Measurements from ENCODE around the gene ARHGEF12. TPM values are rescaled to one million over a fixed set of nuclear protein-coding genes. Genes with fewer than 3 reads are reported as not detected.

ARHGEF12 gene
- total RNA-seq, 1 donor from 2014 or later = 17.7 TPM

- intact Hi-C loops (cut with micrococcal nuclease) = no loop called here
Measured at GRCh38 chr11:120399307-120399706, 63.1 kb downstream of the ARHGEF12 start.

DNA sequence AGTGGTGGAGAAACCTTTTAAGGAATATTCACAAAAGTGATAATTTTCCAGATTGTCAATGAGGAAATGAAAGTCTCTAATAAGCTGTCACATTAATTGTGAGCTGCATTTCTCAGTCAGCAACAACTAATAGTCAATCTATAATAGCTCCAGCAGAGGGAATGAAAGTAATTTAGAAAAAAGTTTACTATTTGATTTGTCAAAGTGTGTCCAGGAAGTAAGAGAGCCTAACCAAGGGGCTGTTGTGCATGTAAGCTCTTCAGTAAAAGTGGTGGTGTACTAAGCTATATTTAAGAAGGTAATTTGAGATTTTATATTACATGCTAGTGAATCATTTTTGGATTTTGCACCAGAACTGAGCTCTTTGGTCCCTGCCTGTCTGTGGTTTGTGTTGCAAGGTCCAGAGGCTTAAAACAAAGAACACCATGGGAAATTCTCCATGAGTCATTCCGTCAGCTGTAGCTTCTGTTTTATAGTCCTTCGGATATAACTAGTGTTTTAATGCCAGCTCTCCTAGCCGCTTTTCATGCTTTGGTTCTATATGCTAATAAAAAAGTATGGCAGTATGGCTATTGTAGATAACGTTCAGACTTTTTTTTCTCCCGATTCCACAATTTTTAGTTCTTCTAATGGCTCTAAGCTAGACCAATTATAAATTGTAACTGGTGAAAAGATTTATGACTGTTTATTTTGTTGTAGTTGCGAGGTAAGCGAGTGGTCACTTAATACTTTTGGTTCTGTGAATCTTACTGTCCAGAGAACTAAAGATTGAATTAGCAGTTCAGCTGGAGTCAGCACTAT lies 64.6 kb downstream of the ARHGEF12 start:
- no peak overlapping the region for H3K27ac Mint-ChIP-seq
- DNase-seq (ENCODE audit: low spot score) = no peak
- intact Hi-C loops (cut with micrococcal nuclease) = no loop called here
- H3K4me1 Mint-ChIP-seq (ENCODE audit: low read depth) = no peaks in the 10 kb centered on the region
- H3K9me3 Mint-ChIP-seq = no peaks in the 10 kb centered on the region
- no peaks in the 10 kb centered on the region for H3K36me3 Mint-ChIP-seq (ENCODE audit: low read depth)
- H3K27me3 Mint-ChIP-seq (ENCODE audit: low read depth) = peaks cover 32% of the 10 kb centered on the region
- H3K4me3 Mint-ChIP-seq (ENCODE audit: low read depth) = no peak overlapping the region

More at GRCh38 chr11:120399307-120399706, 63.1 kb downstream of the ARHGEF12 start:
- Mint-ChIP-seq H3K27me3 (ENCODE audit: low read depth) (peaks cover 32% of the 10 kb centered on the region), H3K36me3 (ENCODE audit: low read depth) (no peaks in the 10 kb centered on the region), H3K27ac (no peak overlapping the region), H3K9me3 (no peaks in the 10 kb centered on the region), H3K4me1 (ENCODE audit: low read depth) (no peaks in the 10 kb centered on the region), H3K4me3 (ENCODE audit: low read depth) (no peak overlapping the region)
- no peak for DNase-seq (ENCODE audit: low spot score)

- H3K9me3 Mint-ChIP-seq = no peaks in the 10 kb centered on the region
- intact Hi-C loops (cut with micrococcal nuclease) = no loop called here
Measured at GRCh38 chr11:120401506-120401905, 65.3 kb downstream of the ARHGEF12 start.

DNA sequence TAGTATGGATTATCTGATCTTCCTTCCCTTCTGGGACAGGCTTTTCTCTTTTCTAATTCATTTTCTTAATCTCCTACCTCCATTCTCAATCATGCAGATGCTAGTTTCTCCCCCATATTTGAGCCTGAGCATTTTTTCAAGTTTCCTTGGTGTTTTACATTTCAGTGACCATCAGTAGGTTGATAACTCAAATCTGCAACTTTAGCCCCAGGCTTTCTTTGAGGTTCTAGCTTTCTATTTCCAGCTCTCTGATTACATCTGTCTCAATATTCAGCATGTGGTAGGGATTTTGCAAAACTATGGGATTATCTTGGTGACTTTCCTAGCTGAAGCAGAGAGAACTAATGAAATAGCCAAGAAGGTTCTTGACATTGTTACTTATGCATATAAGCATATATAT lies 67.8 kb downstream of the ARHGEF12 start:
- no peak for DNase-seq (ENCODE audit: low spot score)
- intact Hi-C loops (cut with micrococcal nuclease) = no loop called here
- no peaks in the 10 kb centered on the region for H3K9me3 Mint-ChIP-seq
- peaks cover 24% of the 10 kb centered on the region for H3K27me3 Mint-ChIP-seq (ENCODE audit: low read depth)
- no peak overlapping the region for H3K4me3 Mint-ChIP-seq (ENCODE audit: low read depth)
- H3K4me1 Mint-ChIP-seq (ENCODE audit: low read depth) = no peaks in the 10 kb centered on the region
- H3K27ac Mint-ChIP-seq = no peak overlapping the region
- H3K36me3 Mint-ChIP-seq (ENCODE audit: low read depth) = no peaks in the 10 kb centered on the region

More at GRCh38 chr11:120401506-120401905, 65.3 kb downstream of the ARHGEF12 start:
- no peaks in the 10 kb centered on the region for H3K4me1 Mint-ChIP-seq (ENCODE audit: low read depth)
- H3K4me3 Mint-ChIP-seq (ENCODE audit: low read depth) = no peak overlapping the region
- peaks cover 27% of the 10 kb centered on the region for H3K27me3 Mint-ChIP-seq (ENCODE audit: low read depth)
- H3K27ac Mint-ChIP-seq = no peak overlapping the region
- no peak for DNase-seq (ENCODE audit: low spot score)
- no peaks in the 10 kb centered on the region for H3K36me3 Mint-ChIP-seq (ENCODE audit: low read depth)

DNA sequence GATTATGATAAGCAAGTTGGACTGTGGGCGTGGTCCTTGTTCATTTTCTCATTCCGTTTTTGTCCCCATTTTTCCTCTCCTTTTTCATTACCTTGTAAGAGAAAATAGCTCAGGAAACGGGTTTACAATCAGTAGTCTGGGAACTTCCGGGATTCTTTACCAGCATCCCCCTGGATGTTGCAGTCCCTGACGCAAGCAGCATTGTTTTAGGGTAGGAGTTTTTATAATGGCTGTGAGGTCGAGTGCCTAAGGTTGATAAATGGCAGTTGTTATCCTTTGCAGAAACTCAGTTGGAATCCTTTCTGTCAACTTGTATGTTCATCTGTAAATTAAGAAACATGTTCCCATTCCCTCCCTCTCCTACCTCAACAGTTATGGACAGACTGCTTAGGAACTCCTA lies 68.3 kb downstream of the ARHGEF12 start:
- Mint-ChIP-seq H3K4me3 (ENCODE audit: low read depth) (no peak overlapping the region), H3K27me3 (ENCODE audit: low read depth) (peaks cover 24% of the 10 kb centered on the region), H3K27ac (no peak overlapping the region), H3K9me3 (no peaks in the 10 kb centered on the region), H3K4me1 (ENCODE audit: low read depth) (no peaks in the 10 kb centered on the region), H3K36me3 (ENCODE audit: low read depth) (no peaks in the 10 kb centered on the region)
- intact Hi-C loops (cut with micrococcal nuclease) = no loop called here
- no peak for DNase-seq (ENCODE audit: low spot score)

- DNase-seq (ENCODE audit: low spot score) = no peak
- Mint-ChIP-seq H3K36me3 (ENCODE audit: low read depth) (no peaks in the 10 kb centered on the region), H3K9me3 (no peaks in the 10 kb centered on the region), H3K4me3 (ENCODE audit: low read depth) (no peak overlapping the region), H3K27me3 (ENCODE audit: low read depth) (peaks cover 6% of the 10 kb centered on the region), H3K4me1 (ENCODE audit: low read depth) (no peaks in the 10 kb centered on the region), H3K27ac (no peak overlapping the region)
- intact Hi-C loops (cut with micrococcal nuclease) = no loop called here
Measured at GRCh38 chr11:120409655-120410054, 73.4 kb downstream of the ARHGEF12 start.

- Mint-ChIP-seq H3K36me3 (ENCODE audit: low read depth) (no peaks in the 10 kb centered on the region), H3K4me3 (ENCODE audit: low read depth) (no peak overlapping the region), H3K27me3 (ENCODE audit: low read depth) (peaks cover 8% of the 10 kb centered on the region), H3K9me3 (no peaks in the 10 kb centered on the region), H3K4me1 (ENCODE audit: low read depth) (no peaks in the 10 kb centered on the region), H3K27ac (no peak overlapping the region)
- no peak for DNase-seq (ENCODE audit: low spot score)
- intact Hi-C loops (cut with micrococcal nuclease) = no loop called here
Measured at GRCh38 chr11:120410622-120411380, 74.6 kb downstream of the ARHGEF12 start.

- Mint-ChIP-seq H3K9me3 (no peaks in the 10 kb centered on the region), H3K27ac (no peak overlapping the region), H3K4me3 (ENCODE audit: low read depth) (no peak overlapping the region), H3K4me1 (ENCODE audit: low read depth) (no peaks in the 10 kb centered on the region), H3K27me3 (ENCODE audit: low read depth) (peaks cover 8% of the 10 kb centered on the region), H3K36me3 (ENCODE audit: low read depth) (no peaks in the 10 kb centered on the region)
- no peak for DNase-seq (ENCODE audit: low spot score)
- intact Hi-C loops (cut with micrococcal nuclease) = no loop called here
Measured at GRCh38 chr11:120413480-120413879, 77.3 kb downstream of the ARHGEF12 start.

GRCh38 chr11:120420572-120420971 lies 84.4 kb downstream of the ARHGEF12 start:
- Mint-ChIP-seq H3K4me1 (ENCODE audit: low read depth) (no peaks in the 10 kb centered on the region), H3K9me3 (no peaks in the 10 kb centered on the region), H3K27ac (no peak overlapping the region), H3K4me3 (ENCODE audit: low read depth) (no peak overlapping the region), H3K27me3 (ENCODE audit: low read depth) (peaks cover 2% of the 10 kb centered on the region), H3K36me3 (ENCODE audit: low read depth) (no peaks in the 10 kb centered on the region)
- DNase-seq (ENCODE audit: low spot score) = no peak
- intact Hi-C loops (cut with micrococcal nuclease) = no loop called here

- H3K27me3 Mint-ChIP-seq (ENCODE audit: low read depth) = no peaks in the 10 kb centered on the region
- no peaks in the 10 kb centered on the region for H3K9me3 Mint-ChIP-seq
- no peak overlapping the region for H3K27ac Mint-ChIP-seq
- DNase-seq (ENCODE audit: low spot score) = no peak
- H3K4me3 Mint-ChIP-seq (ENCODE audit: low read depth) = no peak overlapping the region
- no peaks in the 10 kb centered on the region for H3K4me1 Mint-ChIP-seq (ENCODE audit: low read depth)
- no peaks in the 10 kb centered on the region for H3K36me3 Mint-ChIP-seq (ENCODE audit: low read depth)
- intact Hi-C loops (cut with micrococcal nuclease) = no loop called here
Measured at GRCh38 chr11:120424185-120424969, 88.2 kb downstream of the ARHGEF12 start.

DNA sequence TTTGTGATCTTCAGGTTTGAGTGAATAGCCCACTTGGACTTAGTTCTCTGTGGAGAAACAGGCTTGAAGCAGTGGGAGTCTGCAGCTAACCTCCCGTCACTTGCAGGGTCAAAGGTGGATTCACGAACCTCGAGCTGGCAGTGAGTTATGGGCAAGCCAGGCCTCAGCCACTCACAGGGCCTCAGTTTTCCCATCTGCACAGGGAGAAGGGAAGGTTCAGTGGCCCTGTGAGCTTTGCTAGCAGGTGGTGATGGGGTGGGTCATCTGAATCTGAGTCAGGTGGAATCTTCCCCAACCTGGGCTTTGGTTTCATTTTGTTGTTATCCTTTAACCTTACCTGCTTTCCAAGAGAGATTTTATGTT lies 88.7 kb downstream of the ARHGEF12 start:
- Mint-ChIP-seq H3K27ac (no peak overlapping the region), H3K36me3 (ENCODE audit: low read depth) (no peaks in the 10 kb centered on the region)

DNA sequence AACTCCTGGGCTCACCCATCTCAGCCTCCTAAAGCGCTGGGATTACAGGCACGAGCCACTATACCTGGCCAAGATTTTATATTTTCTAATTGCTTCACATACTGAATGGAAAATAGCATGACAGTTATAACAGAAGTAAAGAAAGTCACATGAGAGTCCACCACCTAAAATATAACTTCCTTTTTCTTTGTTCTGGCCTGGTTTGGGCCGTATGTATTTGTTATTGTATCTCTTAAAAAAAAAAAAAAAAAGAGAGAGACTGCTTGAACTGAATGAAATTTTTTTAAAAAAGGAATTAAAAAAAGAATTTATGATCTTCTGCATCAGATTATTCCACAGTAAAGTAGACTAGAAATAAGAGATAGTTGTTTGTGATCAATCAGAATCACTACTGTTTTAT lies 89.3 kb downstream of the ARHGEF12 start:
- intact Hi-C loops (cut with micrococcal nuclease) = no loop called here

More for the DNA sequence above, 88.7 kb downstream of the ARHGEF12 start:
- Mint-ChIP-seq H3K4me1 (ENCODE audit: low read depth) (no peaks in the 10 kb centered on the region), H3K4me3 (ENCODE audit: low read depth) (no peak overlapping the region), H3K9me3 (no peaks in the 10 kb centered on the region), H3K27me3 (ENCODE audit: low read depth) (no peaks in the 10 kb centered on the region)
- intact Hi-C loops (cut with micrococcal nuclease) = no loop called here
- DNase-seq (ENCODE audit: low spot score) = no peak

More for the DNA sequence above, 89.3 kb downstream of the ARHGEF12 start:
- H3K27me3 Mint-ChIP-seq (ENCODE audit: low read depth) = no peaks in the 10 kb centered on the region
- H3K4me1 Mint-ChIP-seq (ENCODE audit: low read depth) = no peaks in the 10 kb centered on the region
- no peak for DNase-seq (ENCODE audit: low spot score)
- H3K4me3 Mint-ChIP-seq (ENCODE audit: low read depth) = no peak overlapping the region
- no peak overlapping the region for H3K27ac Mint-ChIP-seq
- no peaks in the 10 kb centered on the region for H3K9me3 Mint-ChIP-seq
- no peaks in the 10 kb centered on the region for H3K36me3 Mint-ChIP-seq (ENCODE audit: low read depth)
